H9 (cell line): Measurements from ENCODE around the gene TAS2R50. TPM values are rescaled to one million over a fixed set of nuclear protein-coding genes. Genes with fewer than 3 reads are reported as not detected.

Experiments used
- DNase-seq: peaks from one replicate; pipeline ENCODE4 v3.0.0-alpha.2; 2017
- H2AFZ ChIP-seq: one replicate; pipeline ENCODE4 v1.6.1; 2013; ENCODE audit warnings: mild to moderate bottlenecking, low read length, control low read depth, moderate library complexity
- H2AK5ac ChIP-seq: 2 replicates; pipeline ENCODE4 v1.6.1; 2013; ENCODE audit warnings: low read length, control low read depth, mixed read lengths; ENCODE audit not compliant: insufficient read length
- H2BK120ac ChIP-seq: one replicate; pipeline ENCODE4 v1.6.1; 2013; ENCODE audit warnings: low read depth, mild to moderate bottlenecking, low read length, control low read depth, inconsistent platforms; ENCODE audit not compliant: poor library complexity, severe bottlenecking
- H2BK12ac ChIP-seq: 2 replicates; pipeline ENCODE4 v1.6.1; 2013; ENCODE audit warnings: low read length, control low read depth, mixed read lengths, low read depth; ENCODE audit not compliant: insufficient read length
- H2BK15ac ChIP-seq: 2 replicates; pipeline ENCODE4 v1.6.1; 2013; ENCODE audit warnings: low read depth, low read length, control low read depth
- H2BK20ac ChIP-seq: one replicate; pipeline ENCODE4 v1.6.1; 2013; ENCODE audit warnings: low read depth, mild to moderate bottlenecking, low read length, control low read depth, inconsistent platforms; ENCODE audit not compliant: poor library complexity, severe bottlenecking
- H2BK5ac ChIP-seq: 2 replicates; pipeline ENCODE4 v1.6.1; 2013; ENCODE audit warnings: low read length, control low read depth, mixed read lengths; ENCODE audit not compliant: insufficient read length
- H3K14ac ChIP-seq: 2 replicates; pipeline ENCODE4 v1.6.1; 2013; ENCODE audit warnings: low read length, control low read depth; ENCODE audit not compliant: insufficient read depth
- H3K18ac ChIP-seq: 2 replicates; pipeline ENCODE4 v1.6.1; 2013; ENCODE audit warnings: low read depth, mild to moderate bottlenecking, mixed read lengths, low read length, control low read depth; ENCODE audit not compliant: insufficient read length
- H3K23ac ChIP-seq: 2 replicates; pipeline ENCODE4 v1.6.1; 2013; ENCODE audit warnings: low read length, control low read depth, mixed read lengths, low read depth; ENCODE audit not compliant: insufficient read length
- H3K23me2 ChIP-seq: 2 replicates; pipeline ENCODE4 v1.6.1; 2013; ENCODE audit warnings: low read depth, mild to moderate bottlenecking, mixed read lengths, low read length, control low read depth; ENCODE audit not compliant: insufficient read length, poor library complexity, severe bottlenecking
- H3K27ac ChIP-seq: 2 replicates; pipeline ENCODE4 v1.5.1; 2013; ENCODE audit warnings: low read length, control low read depth, mixed read lengths, low read depth; ENCODE audit not compliant: insufficient read length
- H3K27me3 ChIP-seq: 2 replicates; pipeline ENCODE4 v1.6.1; 2013; ENCODE audit warnings: low read length, control low read depth, inconsistent platforms; ENCODE audit not compliant: insufficient read depth
- H3K4ac ChIP-seq: 2 replicates; pipeline ENCODE4 v1.6.1; 2013; ENCODE audit warnings: low read depth, mild to moderate bottlenecking, control low read depth, inconsistent platforms, low read length, moderate library complexity
- H3K4me1 ChIP-seq: 2 replicates; pipeline ENCODE4 v1.6.1; 2013; ENCODE audit warnings: low read length, control low read depth, inconsistent platforms; ENCODE audit not compliant: insufficient read depth
- H3K4me2 ChIP-seq: 2 replicates; pipeline ENCODE4 v1.6.1; 2013; ENCODE audit warnings: low read length, control low read depth, mixed read lengths; ENCODE audit not compliant: insufficient read length, insufficient read depth
- H3K56ac ChIP-seq: 2 replicates; pipeline ENCODE4 v1.6.1; 2013; ENCODE audit warnings: low read depth, mild to moderate bottlenecking, mixed read lengths, low read length, control low read depth; ENCODE audit not compliant: insufficient read length
- H3K79me1 ChIP-seq: 2 replicates; pipeline ENCODE4 v1.6.1; 2013; ENCODE audit warnings: low read depth, mild to moderate bottlenecking, moderate library complexity, low read length, control low read depth, inconsistent platforms; ENCODE audit not compliant: insufficient read depth, poor library complexity, severe bottlenecking
- H3K79me2 ChIP-seq: 2 replicates; pipeline ENCODE4 v1.6.1; 2013; ENCODE audit warnings: low read length, control low read depth, inconsistent platforms; ENCODE audit not compliant: insufficient read depth
- H3K9ac ChIP-seq: 2 replicates; pipeline ENCODE4 v1.6.1; 2013; ENCODE audit warnings: low read length, control low read depth, mixed read lengths; ENCODE audit not compliant: insufficient read length; ENCODE audit errors: extremely low read depth
- H3K9me3 ChIP-seq: one replicate; pipeline ENCODE4 v1.6.1; 2013; ENCODE audit warnings: low read depth, low read length, inconsistent platforms; ENCODE audit not compliant: control insufficient read depth
- H3T11ph ChIP-seq: one replicate; pipeline ENCODE4 v1.6.1; 2013; ENCODE audit warnings: mild to moderate bottlenecking, low read length, control low read depth, inconsistent platforms
- H4K20me1 ChIP-seq: one replicate; pipeline ENCODE4 v1.6.1; 2013; ENCODE audit not compliant: control insufficient read depth, insufficient read length, insufficient read depth
- H4K5ac ChIP-seq: 2 replicates; pipeline ENCODE4 v1.6.1; 2013; ENCODE audit warnings: low read depth, mild to moderate bottlenecking, mixed read lengths, low read length, control low read depth; ENCODE audit not compliant: insufficient read length
- H4K8ac ChIP-seq: replicated peaks from 2 replicates; pipeline ENCODE4 v1.6.1; 2013; ENCODE audit warnings: low read length, control low read depth, mixed read lengths, low read depth; ENCODE audit not compliant: insufficient read length
- H4K91ac ChIP-seq: 2 replicates; pipeline ENCODE4 v1.6.1; 2013; ENCODE audit warnings: low read depth, mild to moderate bottlenecking, moderate library complexity, mixed read lengths, low read length, control low read depth; ENCODE audit not compliant: insufficient read length
- H3K27ac Mint-ChIP-seq, 3 experiments: 2 replicates in 2 of 3; 3 replicates in 1 of 3; pipeline ENCODE4 v1.8.0; 2020 to 2021; ENCODE audit warnings: mixed read lengths in 3 of 3, mild to moderate bottlenecking in 1 of 3, moderate library complexity in 1 of 3
- H3K27me3 Mint-ChIP-seq: 2 replicates; pipeline ENCODE4 v1.8.0; 2021; ENCODE audit warnings: low read depth, mild to moderate bottlenecking, moderate library complexity, mixed read lengths
- H3K36me3 Mint-ChIP-seq, 3 experiments: 2 replicates in 2 of 3; 3 replicates in 1 of 3; pipeline ENCODE4 v1.8.0; 2020 to 2021; ENCODE audit warnings: low read depth in 3 of 3, mixed read lengths in 3 of 3; ENCODE audit not compliant: insufficient read depth in 1 of 3
- H3K4me1 Mint-ChIP-seq, 2 experiments: 2 replicates each; pipeline ENCODE4 v1.8.0; 2020; ENCODE audit warnings: mixed read lengths in 2 of 2
- H3K4me3 Mint-ChIP-seq, 2 experiments: 2 replicates in 1 of 2; 3 replicates in 1 of 2; pipeline ENCODE4 v1.8.0; 2020 to 2021; ENCODE audit warnings: mild to moderate bottlenecking in 2 of 2, mixed read lengths in 2 of 2, moderate library complexity in 1 of 2
- H3K9me3 Mint-ChIP-seq, 2 experiments: 2 replicates in 1 of 2; 3 replicates in 1 of 2; pipeline ENCODE4 v1.8.0; 2020; ENCODE audit warnings: mild to moderate bottlenecking in 2 of 2, mixed read lengths in 2 of 2, moderate library complexity in 1 of 2
- total RNA-seq: library from RNA; stranded (reverse); gene quantifications from 2 replicates; pipeline ENCODE4 v1.2.1, GENCODE V29; 2021
- TF ChIP-seq, protein P1 (sequence below): fragments of 200-600 bp; sonication (generic); conservative IDR thresholded peaks from 3 replicates; pipeline ENCODE4 v1.8.0; 2021; ENCODE audit warnings: antibody characterized with exemption, mild to moderate bottlenecking

TAS2R50 gene
- total RNA-seq, 1 experiment from 2014 or later: 0.77 TPM

GRCh38 chr12:10966314-10966713 is 20.4 kb downstream of the TAS2R50 start:
- H3K4me1 Mint-ChIP-seq: no peaks in the 10 kb centered on the region
- TF ChIP-seq, protein P1, sequence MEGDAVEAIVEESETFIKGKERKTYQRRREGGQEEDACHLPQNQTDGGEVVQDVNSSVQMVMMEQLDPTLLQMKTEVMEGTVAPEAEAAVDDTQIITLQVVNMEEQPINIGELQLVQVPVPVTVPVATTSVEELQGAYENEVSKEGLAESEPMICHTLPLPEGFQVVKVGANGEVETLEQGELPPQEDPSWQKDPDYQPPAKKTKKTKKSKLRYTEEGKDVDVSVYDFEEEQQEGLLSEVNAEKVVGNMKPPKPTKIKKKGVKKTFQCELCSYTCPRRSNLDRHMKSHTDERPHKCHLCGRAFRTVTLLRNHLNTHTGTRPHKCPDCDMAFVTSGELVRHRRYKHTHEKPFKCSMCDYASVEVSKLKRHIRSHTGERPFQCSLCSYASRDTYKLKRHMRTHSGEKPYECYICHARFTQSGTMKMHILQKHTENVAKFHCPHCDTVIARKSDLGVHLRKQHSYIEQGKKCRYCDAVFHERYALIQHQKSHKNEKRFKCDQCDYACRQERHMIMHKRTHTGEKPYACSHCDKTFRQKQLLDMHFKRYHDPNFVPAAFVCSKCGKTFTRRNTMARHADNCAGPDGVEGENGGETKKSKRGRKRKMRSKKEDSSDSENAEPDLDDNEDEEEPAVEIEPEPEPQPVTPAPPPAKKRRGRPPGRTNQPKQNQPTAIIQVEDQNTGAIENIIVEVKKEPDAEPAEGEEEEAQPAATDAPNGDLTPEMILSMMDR: no peak

More at GRCh38 chr12:10966314-10966713, 20.4 kb downstream of the TAS2R50 start:
- no peak overlapping the region for H3K9ac ChIP-seq
- H3K23ac ChIP-seq: no peak overlapping the region
- Mint-ChIP-seq H3K4me3 (no peak overlapping the region; a peak in 1 of 5 replicates), H3K9me3 (no peaks in the 10 kb centered on the region), H3K27me3 (no peaks in the 10 kb centered on the region), H3K27ac (no peak overlapping the region), H3K36me3 (peaks cover 2 to 15% (median 11%) of the 10 kb centered on the region in 3 experiments; a peak in 6 of 7 replicates)
- H4K91ac ChIP-seq: no peak overlapping the region
- H3K27me3 ChIP-seq: no peaks in the 10 kb centered on the region
- H4K8ac ChIP-seq: no peak overlapping the region
- H3K4ac ChIP-seq: no peak overlapping the region
- no peak overlapping the region for H2BK12ac ChIP-seq
- no peak overlapping the region for H3K56ac ChIP-seq
- no peaks in the 10 kb centered on the region for H3K4me1 ChIP-seq
- H3T11ph ChIP-seq: no peak overlapping the region
- H2AFZ ChIP-seq: no peak overlapping the region
- H3K79me1 ChIP-seq: no peaks in the 10 kb centered on the region
- no peak overlapping the region for H2AK5ac ChIP-seq
- no peak overlapping the region for H2BK20ac ChIP-seq
- no peak overlapping the region for H3K18ac ChIP-seq
- no peaks in the 10 kb centered on the region for H4K20me1 ChIP-seq
- H2BK120ac ChIP-seq: no peak overlapping the region
- no peak for DNase-seq
- H2BK15ac ChIP-seq: no peak overlapping the region
- no peak overlapping the region for H3K4me2 ChIP-seq
- H3K79me2 ChIP-seq: no peaks in the 10 kb centered on the region
- no peak overlapping the region for H3K14ac ChIP-seq
- H4K5ac ChIP-seq: no peak overlapping the region
- no peak overlapping the region for H2BK5ac ChIP-seq
- H3K27ac ChIP-seq: no peak overlapping the region
- H3K9me3 ChIP-seq: no peaks in the 10 kb centered on the region
- no peaks in the 10 kb centered on the region for H3K23me2 ChIP-seq
